Tibial nerve (tissue), 4 donors: ENCODE data around the gene RAPGEF3. TPM values are rescaled to one million over a fixed set of nuclear protein-coding genes. Genes with fewer than 3 reads are reported as not detected.

Experiments
- DNase-seq, 2 donors: peaks; one replicate each; pipeline ENCODE4 v3.0.0-alpha.2; 2019; ENCODE audit warnings: low spot score in 2 of 2
- H3K27ac ChIP-seq, 4 donors: fragments of 200-600 bp; sonication (generic) in 3 of 4; one replicate each; pipeline ENCODE4 v1.5.1; 2017 to 2019; ENCODE audit warnings: mild to moderate bottlenecking in 1 of 4
- H3K27me3 ChIP-seq, 2 donors: fragments of 200-600 bp; sonication (generic) in 1 of 2; one replicate each; pipeline versions ENCODE4 v1.5.1 to v1.6.0; 2017 to 2019
- H3K36me3 ChIP-seq, 3 donors: fragments of 200-600 bp; sonication (generic); one replicate each; pipeline ENCODE4 v1.5.1; 2018 to 2019
- H3K4me1 ChIP-seq, 4 donors: fragments of 200-600 bp; sonication (generic) in 3 of 4; one replicate each; pipeline ENCODE4 v1.5.1; 2017 to 2019
- H3K4me3 ChIP-seq, 4 donors: fragments of 200-600 bp; sonication (generic) in 3 of 4; one replicate each; pipeline ENCODE4 v1.5.1; 2017 to 2019; ENCODE audit warnings: mild to moderate bottlenecking in 1 of 4, moderate library complexity in 1 of 4
- H3K9me3 ChIP-seq, 4 donors: fragments of 200-600 bp; sonication (generic) in 3 of 4; one replicate each; pipeline ENCODE4 v1.5.1; 2017 to 2019
- EP300 ChIP-seq, 2 donors: sonication (generic); formaldehyde crosslinking; IDR thresholded peaks; one replicate each; pipeline ENCODE4 v1.6.1; 2017; ENCODE audit warnings: antibody characterized with exemption in 2 of 2, mild to moderate bottlenecking in 1 of 2
- POLR2A ChIP-seq, 2 donors: fragments of 450-650 bp; IDR thresholded peaks; one replicate each; pipeline ENCODE4 v1.6.1; 2017; ENCODE audit warnings: antibody characterized with exemption in 2 of 2, mild to moderate bottlenecking in 2 of 2, moderate library complexity in 2 of 2
- WGBS, 2 donors: methylation state at CpG; one replicate each; pipeline ENCODE4 v1.1.5; 2018; 5-methylcytosine and 5-hydroxymethylcytosine counted together
- total RNA-seq, 4 donors: library from RNA; depleted of rRNA; stranded (reverse); fragments of >200 nt; gene quantifications; one replicate each; pipeline ENCODE4 v1.1.0, GENCODE V29; 2016
- TF ChIP-seq, protein P1 (sequence below), 5 experiments: fragments of 200-600 bp in 3 of 5; fragments of 450-650 bp in 2 of 5; sonication (generic) in 3 of 5; IDR thresholded peaks; one replicate each; pipeline ENCODE4 v1.5.1; 2016 to 2019; ENCODE audit warnings: antibody characterized with exemption in 5 of 5, mild to moderate bottlenecking in 3 of 5, moderate library complexity in 2 of 5

Gene RAPGEF3
- total RNA-seq, 4 donors from 2014 or later = 47.3 to 109 (median 83.6) TPM

- H3K27ac ChIP-seq = no peak overlapping the region
- H3K4me3 ChIP-seq = no peak overlapping the region
- WGBS, 2 donors = 86 to 90% methylated on average over 3 of the region's 3 CpGs
- no peak for TF ChIP-seq POLR2A (IDR thresholded peaks at IDR 0.05)
- TF ChIP-seq EP300 (IDR thresholded peaks at IDR 0.05) = no peak
- TF ChIP-seq, protein P1, sequence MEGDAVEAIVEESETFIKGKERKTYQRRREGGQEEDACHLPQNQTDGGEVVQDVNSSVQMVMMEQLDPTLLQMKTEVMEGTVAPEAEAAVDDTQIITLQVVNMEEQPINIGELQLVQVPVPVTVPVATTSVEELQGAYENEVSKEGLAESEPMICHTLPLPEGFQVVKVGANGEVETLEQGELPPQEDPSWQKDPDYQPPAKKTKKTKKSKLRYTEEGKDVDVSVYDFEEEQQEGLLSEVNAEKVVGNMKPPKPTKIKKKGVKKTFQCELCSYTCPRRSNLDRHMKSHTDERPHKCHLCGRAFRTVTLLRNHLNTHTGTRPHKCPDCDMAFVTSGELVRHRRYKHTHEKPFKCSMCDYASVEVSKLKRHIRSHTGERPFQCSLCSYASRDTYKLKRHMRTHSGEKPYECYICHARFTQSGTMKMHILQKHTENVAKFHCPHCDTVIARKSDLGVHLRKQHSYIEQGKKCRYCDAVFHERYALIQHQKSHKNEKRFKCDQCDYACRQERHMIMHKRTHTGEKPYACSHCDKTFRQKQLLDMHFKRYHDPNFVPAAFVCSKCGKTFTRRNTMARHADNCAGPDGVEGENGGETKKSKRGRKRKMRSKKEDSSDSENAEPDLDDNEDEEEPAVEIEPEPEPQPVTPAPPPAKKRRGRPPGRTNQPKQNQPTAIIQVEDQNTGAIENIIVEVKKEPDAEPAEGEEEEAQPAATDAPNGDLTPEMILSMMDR (IDR thresholded peaks at IDR 0.05) = no peak
- no peak for DNase-seq
- H3K27me3 ChIP-seq = no peaks in the 10 kb centered on the region
- peaks cover 0 to 15% (median 7%) of the 10 kb centered on the region in 4 donors for H3K4me1 ChIP-seq
- no peaks in the 10 kb centered on the region for H3K9me3 ChIP-seq
- peaks cover 0 to 5% (median 0%) of the 10 kb centered on the region in 3 donors for H3K36me3 ChIP-seq
Observed at GRCh38 chr12:47748899-47749298, 9.8 kb downstream of the RAPGEF3 start.

DNA sequence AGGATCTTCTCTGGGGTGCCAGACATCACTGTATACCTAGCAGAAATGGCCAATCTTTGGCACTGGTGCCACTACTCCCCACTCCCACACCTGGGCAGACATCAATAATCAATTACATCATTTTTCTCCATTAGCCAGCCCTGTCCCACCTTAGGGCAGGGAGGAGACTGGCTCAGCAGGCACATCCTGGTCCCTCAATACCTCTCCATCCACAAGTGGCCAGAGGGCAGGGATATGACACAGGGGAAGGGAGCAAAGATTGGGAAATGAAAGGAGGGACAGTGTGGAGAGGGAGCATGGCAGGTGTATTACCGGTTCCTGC lies 10.2 kb downstream of the RAPGEF3 start:
- peaks cover 0 to 11% (median 3%) of the 10 kb centered on the region in 4 donors for H3K4me1 ChIP-seq
- H3K36me3 ChIP-seq = peaks cover 0 to 5% (median 0%) of the 10 kb centered on the region in 3 donors
- H3K27ac ChIP-seq = no peak overlapping the region
- H3K27me3 ChIP-seq = no peaks in the 10 kb centered on the region
- WGBS, 2 donors = 91 to 100% methylated on average over 1 of the region's 1 CpG
- H3K9me3 ChIP-seq = no peaks in the 10 kb centered on the region
- H3K4me3 ChIP-seq = no peak overlapping the region
- TF ChIP-seq EP300 (IDR thresholded peaks at IDR 0.05) (no peak), POLR2A (IDR thresholded peaks at IDR 0.05) (no peak)
- TF ChIP-seq, protein P1 (IDR thresholded peaks at IDR 0.05) = no peak
- no peak for DNase-seq

GRCh38 chr12:47747596-47748506 lies 10.8 kb downstream of the RAPGEF3 start:
- peaks cover 0 to 5% (median 0%) of the 10 kb centered on the region in 4 donors for H3K4me1 ChIP-seq
- no peak overlapping the region for H3K4me3 ChIP-seq
- WGBS, 2 donors = 90 to 94% methylated on average over 12 to 13 of the region's 14 CpGs
- H3K27me3 ChIP-seq = no peaks in the 10 kb centered on the region
- no peaks in the 10 kb centered on the region for H3K9me3 ChIP-seq
- no peak for DNase-seq
- TF ChIP-seq, protein P1 (IDR thresholded peaks at IDR 0.05) = no peak
- no peak for TF ChIP-seq EP300 (IDR thresholded peaks at IDR 0.05)
- no peak for TF ChIP-seq POLR2A (IDR thresholded peaks at IDR 0.05)
- H3K27ac ChIP-seq = no peak overlapping the region
- peaks cover 0 to 5% (median 0%) of the 10 kb centered on the region in 3 donors for H3K36me3 ChIP-seq

- H3K4me3 ChIP-seq = no peak overlapping the region
- H3K4me1 ChIP-seq = no peaks in the 10 kb centered on the region
- H3K36me3 ChIP-seq = peaks cover 0 to 5% (median 0%) of the 10 kb centered on the region in 3 donors
- WGBS, 2 donors = 86 to 89% methylated on average over 4 of the region's 4 CpGs
- TF ChIP-seq EP300 (IDR thresholded peaks at IDR 0.05) (no peak), POLR2A (IDR thresholded peaks at IDR 0.05) (no peak)
- TF ChIP-seq, protein P1 (IDR thresholded peaks at IDR 0.05) = no peak
- no peaks in the 10 kb centered on the region for H3K9me3 ChIP-seq
- no peaks in the 10 kb centered on the region for H3K27me3 ChIP-seq
- no peak overlapping the region for H3K27ac ChIP-seq
- DNase-seq = no peak
Observed at GRCh38 chr12:47747126-47747525, 11.6 kb downstream of the RAPGEF3 start.

GRCh38 chr12:47746523-47746922 lies 12.2 kb downstream of the RAPGEF3 start:
- peaks cover 0 to 6% (median 4%) of the 10 kb centered on the region in 4 donors for H3K4me1 ChIP-seq
- TF ChIP-seq EP300 (IDR thresholded peaks at IDR 0.05) (no peak), POLR2A (IDR thresholded peaks at IDR 0.05) (no peak)
- TF ChIP-seq, protein P1 (IDR thresholded peaks at IDR 0.05) = no peak
- no peak overlapping the region for H3K4me3 ChIP-seq
- peaks cover 0 to 5% (median 0%) of the 10 kb centered on the region in 3 donors for H3K36me3 ChIP-seq
- no peak for DNase-seq
- WGBS, 2 donors = 87 to 88% methylated on average over 7 of the region's 7 CpGs
- no peaks in the 10 kb centered on the region for H3K27me3 ChIP-seq
- H3K27ac ChIP-seq = no peak overlapping the region
- no peaks in the 10 kb centered on the region for H3K9me3 ChIP-seq
